Suprapubic skin (tissue), 4 donors: Measurements from ENCODE around the gene TMEM225. TPM values are rescaled to one million over a fixed set of nuclear protein-coding genes. Genes with fewer than 3 reads are reported as not detected.

ENCODE experiments used
- DNase-seq, 2 donors: peaks; one replicate each; pipeline ENCODE4 v3.0.0-alpha.2; 2019; ENCODE audit warnings: low spot score in 2 of 2
- H3K27ac ChIP-seq: fragments of 200-600 bp; sonication (generic); one replicate; pipeline ENCODE4 v1.5.1; 2019
- H3K27me3 ChIP-seq: fragments of 200-600 bp; sonication (generic); one replicate; pipeline ENCODE4 v1.5.1; 2019
- H3K36me3 ChIP-seq: fragments of 200-600 bp; sonication (generic); one replicate; pipeline ENCODE4 v1.5.1; 2019
- H3K4me1 ChIP-seq: fragments of 200-600 bp; sonication (generic); one replicate; pipeline ENCODE4 v1.5.1; 2019
- H3K4me3 ChIP-seq: fragments of 200-600 bp; sonication (generic); one replicate; pipeline ENCODE4 v1.5.1; 2019; ENCODE audit warnings: mild to moderate bottlenecking
- H3K9me3 ChIP-seq: fragments of 200-600 bp; sonication (generic); one replicate; pipeline ENCODE4 v1.5.1; 2019
- EP300 ChIP-seq: sonication (generic); formaldehyde crosslinking; IDR thresholded peaks from one replicate; pipeline ENCODE4 v1.6.1; 2017; ENCODE audit warnings: antibody characterized with exemption
- POLR2A ChIP-seq, 2 donors: fragments of 450-650 bp; IDR thresholded peaks; one replicate each; pipeline ENCODE4 v1.6.1; 2017; ENCODE audit warnings: antibody characterized with exemption in 2 of 2, mild to moderate bottlenecking in 2 of 2, moderate library complexity in 2 of 2
- POLR2AphosphoS5 ChIP-seq, 3 donors: sonication (generic); formaldehyde crosslinking; IDR thresholded peaks; one replicate each; pipeline ENCODE4 v1.6.1; 2017; ENCODE audit warnings: antibody characterized with exemption in 3 of 3
- WGBS: methylation state at CpG from one replicate; pipeline ENCODE4 v1.1.5; 2018; 5-methylcytosine and 5-hydroxymethylcytosine counted together
- total RNA-seq, 4 donors: library from RNA; depleted of rRNA; stranded (reverse); fragments of >200 nt; gene quantifications; one replicate each; pipeline ENCODE4 v1.1.0, GENCODE V29; 2016
- TF ChIP-seq, protein P1 (sequence below), 2 donors: fragments of 200-600 bp in 1 of 2; fragments of 450-650 bp in 1 of 2; sonication (generic) in 1 of 2; IDR thresholded peaks; one replicate each; pipeline ENCODE4 v1.5.1; 2016 to 2019; ENCODE audit warnings: antibody characterized with exemption in 2 of 2, mild to moderate bottlenecking in 1 of 2, moderate library complexity in 1 of 2

The TMEM225 gene
- total RNA-seq, 4 donors from 2014 or later = not detected

DNA sequence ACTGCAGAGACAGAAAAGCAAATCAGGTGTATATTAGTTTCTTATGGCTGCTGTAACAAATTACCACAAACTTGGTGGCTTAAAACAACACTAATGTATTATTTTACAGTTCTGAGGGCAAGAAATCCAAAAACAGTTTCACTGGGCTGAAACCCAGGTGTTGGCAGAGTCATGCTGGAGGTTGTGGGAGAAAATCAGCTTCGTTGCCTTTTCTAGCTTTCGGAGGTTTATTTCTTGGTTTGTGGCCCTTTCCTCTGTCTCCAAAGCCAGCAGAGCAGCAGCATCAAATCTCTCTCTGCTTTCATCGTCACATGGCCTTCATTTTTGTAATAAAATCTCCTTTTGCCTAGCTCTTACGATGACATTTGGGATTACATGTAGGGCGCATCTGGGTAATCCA lies 46.3 kb downstream of the TMEM225 start:
- no peaks in the 10 kb centered on the region for H3K9me3 ChIP-seq
- no peak for DNase-seq
- no peak overlapping the region for H3K27ac ChIP-seq
- TF ChIP-seq EP300 = no peak
- no peak for TF ChIP-seq POLR2AphosphoS5 (IDR thresholded peaks at IDR 0.05)
- TF ChIP-seq, protein P1, sequence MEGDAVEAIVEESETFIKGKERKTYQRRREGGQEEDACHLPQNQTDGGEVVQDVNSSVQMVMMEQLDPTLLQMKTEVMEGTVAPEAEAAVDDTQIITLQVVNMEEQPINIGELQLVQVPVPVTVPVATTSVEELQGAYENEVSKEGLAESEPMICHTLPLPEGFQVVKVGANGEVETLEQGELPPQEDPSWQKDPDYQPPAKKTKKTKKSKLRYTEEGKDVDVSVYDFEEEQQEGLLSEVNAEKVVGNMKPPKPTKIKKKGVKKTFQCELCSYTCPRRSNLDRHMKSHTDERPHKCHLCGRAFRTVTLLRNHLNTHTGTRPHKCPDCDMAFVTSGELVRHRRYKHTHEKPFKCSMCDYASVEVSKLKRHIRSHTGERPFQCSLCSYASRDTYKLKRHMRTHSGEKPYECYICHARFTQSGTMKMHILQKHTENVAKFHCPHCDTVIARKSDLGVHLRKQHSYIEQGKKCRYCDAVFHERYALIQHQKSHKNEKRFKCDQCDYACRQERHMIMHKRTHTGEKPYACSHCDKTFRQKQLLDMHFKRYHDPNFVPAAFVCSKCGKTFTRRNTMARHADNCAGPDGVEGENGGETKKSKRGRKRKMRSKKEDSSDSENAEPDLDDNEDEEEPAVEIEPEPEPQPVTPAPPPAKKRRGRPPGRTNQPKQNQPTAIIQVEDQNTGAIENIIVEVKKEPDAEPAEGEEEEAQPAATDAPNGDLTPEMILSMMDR (IDR thresholded peaks at IDR 0.05) = no peak
- TF ChIP-seq POLR2A (IDR thresholded peaks at IDR 0.05) = no peak
- no peaks in the 10 kb centered on the region for H3K36me3 ChIP-seq
- no peaks in the 10 kb centered on the region for H3K27me3 ChIP-seq
- no peaks in the 10 kb centered on the region for H3K4me1 ChIP-seq
- no peak overlapping the region for H3K4me3 ChIP-seq
- 86% methylated on average over 5 of the region's 5 CpGs for WGBS

DNA sequence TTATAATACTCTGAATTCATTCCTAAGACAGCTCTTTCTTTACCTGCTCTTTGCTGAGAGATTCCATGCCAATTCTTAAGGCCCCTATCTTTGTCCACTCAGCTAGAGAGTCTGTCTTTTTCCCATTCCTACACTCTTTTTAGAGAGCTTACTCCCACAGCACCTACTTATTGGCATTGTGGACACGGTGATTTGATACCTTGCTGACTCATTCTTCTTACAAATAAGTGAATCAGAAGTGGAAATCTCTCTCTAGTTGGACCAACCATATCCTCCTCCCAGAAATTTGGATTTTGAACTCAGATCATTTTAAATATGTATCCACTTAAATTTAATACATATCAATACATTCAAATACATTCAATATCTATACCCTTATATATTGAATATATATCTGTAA lies 46.8 kb downstream of the TMEM225 start:
- Histone ChIP-seq H3K4me1 (no peaks in the 10 kb centered on the region), H3K27me3 (no peaks in the 10 kb centered on the region), H3K4me3 (no peak overlapping the region), H3K36me3 (no peaks in the 10 kb centered on the region), H3K27ac (no peak overlapping the region), H3K9me3 (no peaks in the 10 kb centered on the region)
- DNase-seq = no peak
- 62% methylated on average over 1 of the region's 1 CpG for WGBS
- TF ChIP-seq EP300 (no peak), POLR2AphosphoS5 (IDR thresholded peaks at IDR 0.05) (no peak), POLR2A (IDR thresholded peaks at IDR 0.05) (no peak)
- TF ChIP-seq, protein P1 (IDR thresholded peaks at IDR 0.05) = no peak

DNA sequence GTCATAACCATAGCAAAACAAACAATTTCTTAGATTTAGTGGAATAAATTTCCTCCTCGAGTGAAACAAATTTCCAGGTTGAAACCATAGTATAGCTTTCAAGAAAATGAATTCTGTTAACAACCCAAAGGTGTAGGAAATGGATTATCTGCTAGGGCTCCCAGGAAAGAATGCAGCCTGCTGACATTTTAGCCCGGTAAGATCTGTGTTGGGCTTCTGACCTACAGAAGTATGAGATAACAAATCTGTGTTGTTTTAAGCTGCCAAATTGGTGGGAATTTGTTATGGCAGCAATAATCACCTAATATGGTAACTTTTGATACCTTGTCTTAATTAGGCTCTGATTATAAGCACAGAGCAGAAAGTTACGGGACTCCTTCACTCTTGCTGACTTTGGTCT lies 47.3 kb downstream of the TMEM225 start:
- Histone ChIP-seq H3K36me3 (no peaks in the 10 kb centered on the region), H3K4me3 (no peak overlapping the region), H3K4me1 (no peaks in the 10 kb centered on the region), H3K9me3 (no peaks in the 10 kb centered on the region), H3K27ac (no peak overlapping the region), H3K27me3 (no peaks in the 10 kb centered on the region)
- no peak for DNase-seq
- TF ChIP-seq, protein P1 (IDR thresholded peaks at IDR 0.05) = no peak
- TF ChIP-seq POLR2A (IDR thresholded peaks at IDR 0.05) = no peak
- no peak for TF ChIP-seq EP300
- TF ChIP-seq POLR2AphosphoS5 (IDR thresholded peaks at IDR 0.05) = no peak
- 59% methylated on average over 3 of the region's 3 CpGs for WGBS

DNA sequence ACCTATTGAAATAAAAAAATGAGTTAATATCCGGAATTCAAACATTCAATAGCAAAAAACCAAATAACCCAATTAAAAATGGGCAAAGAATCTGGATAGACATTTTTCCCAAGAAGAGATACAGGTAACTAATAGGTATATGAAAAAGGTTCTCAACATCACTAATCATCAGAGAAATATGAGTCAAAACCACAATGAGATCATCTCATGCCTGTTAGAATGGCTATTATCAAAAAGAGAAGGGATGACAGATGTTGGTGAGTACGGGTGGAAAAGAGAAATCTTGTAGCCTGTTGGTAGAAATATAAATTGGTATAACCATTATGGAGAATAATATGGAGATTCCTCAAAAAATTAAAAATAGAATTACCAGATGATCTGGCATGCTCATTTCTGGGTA lies 52.4 kb downstream of the TMEM225 start:
- no peak for DNase-seq
- Histone ChIP-seq H3K27me3 (no peaks in the 10 kb centered on the region), H3K4me3 (no peak overlapping the region), H3K4me1 (no peaks in the 10 kb centered on the region), H3K36me3 (no peaks in the 10 kb centered on the region), H3K27ac (no peak overlapping the region), H3K9me3 (no peaks in the 10 kb centered on the region)
- 77% methylated on average over 2 of the region's 2 CpGs for WGBS
- TF ChIP-seq POLR2AphosphoS5 (IDR thresholded peaks at IDR 0.05) = no peak
- no peak for TF ChIP-seq EP300
- TF ChIP-seq, protein P1 (IDR thresholded peaks at IDR 0.05) = no peak
- TF ChIP-seq POLR2A (IDR thresholded peaks at IDR 0.05) = no peak

Other genes starting within 250 kb of the TMEM225 start
- gene SCN3B, start 231.0 kb downstream of the TMEM225 start, total RNA-seq = 1 to 10 TPM in 2 of 4 donors, under 1 TPM in 2; 0.42 to 1.9 (median 0.98) TPM
- 1 to 10 TPM; 6.8 to 9.2 (median 8.3) TPM for gene ZNF202, start 144.0 kb downstream of the TMEM225 start, total RNA-seq
- gene OR6X1, start 131.2 kb downstream of the TMEM225 start, total RNA-seq = not detected
- not detected for gene OR6M1, start 79.3 kb downstream of the TMEM225 start, total RNA-seq
- gene OR8D4, start 16.5 kb upstream of the TMEM225 start, total RNA-seq = not detected
- gene OR4D5, start 53.9 kb upstream of the TMEM225 start, total RNA-seq = not detected
- not detected for gene OR6T1, start 58.2 kb upstream of the TMEM225 start, total RNA-seq
- not detected for gene OR10S1, start 92.1 kb upstream of the TMEM225 start, total RNA-seq
- not detected for gene OR10G6, start 109.5 kb upstream of the TMEM225 start, total RNA-seq
- gene OR10G4, start 127.3 kb upstream of the TMEM225 start, total RNA-seq = not detected
- not detected for gene OR10G9, start 137.3 kb upstream of the TMEM225 start, total RNA-seq
- gene OR10G8, start 141.1 kb upstream of the TMEM225 start, total RNA-seq = not detected
- not detected for gene OR10G7, start 155.7 kb upstream of the TMEM225 start, total RNA-seq
- gene VWA5A, start 229.8 kb upstream of the TMEM225 start, total RNA-seq = 10 to 100 TPM; 22.9 to 27.6 (median 26.4) TPM